GM21528 (cell line): ENCODE results near the gene WWC1.

ENCODE experiments used
- ATAC-seq: cut with Tn5 transposase; IDR thresholded peaks from one replicate; pipeline ENCODE4 v1.9.1; 2021; ENCODE audit warnings: mild to moderate bottlenecking, moderate library complexity; ENCODE audit not compliant: unreplicated experiment, low FRiP score

The WWC1 gene

GRCh38 chr5:168291342-168291963, at the start of gene WWC1:
WWC1 (plus strand) TSS chr5:168291645; CDS start chr5:168292153, 508 bp downstream.
- ATAC-seq, result peak; percentile 83

- no peak for ATAC-seq
These were observed 46.4 kb upstream of the WWC1 start for GRCh38 chr5:168244838-168245559.

GRCh38 chr5:168249923-168250322, 41.5 kb upstream of the WWC1 start:
- no peak for ATAC-seq

- ATAC-seq, result no peak
These were observed 40.2 kb upstream of the WWC1 start for GRCh38 chr5:168251259-168251658.

GRCh38 chr5:168254013-168254693, 37.3 kb upstream of the WWC1 start:
- ATAC-seq, result no peak

- ATAC-seq, result no peak
These were observed 30.9 kb upstream of the WWC1 start for GRCh38 chr5:168260353-168261226.

GRCh38 chr5:168261227-168261571, 30.2 kb upstream of the WWC1 start:
- ATAC-seq, result no peak

- ATAC-seq, result no peak
These were observed 29.3 kb upstream of the WWC1 start for GRCh38 chr5:168262042-168262743.

- ATAC-seq, result no peak
These were observed 28.3 kb upstream of the WWC1 start for GRCh38 chr5:168263121-168263520.

- ATAC-seq, result no peak
These were observed 25.4 kb upstream of the WWC1 start for GRCh38 chr5:168266016-168266415.

- ATAC-seq, result peak; percentile 96
These were observed 22.2 kb upstream of the WWC1 start for GRCh38 chr5:168268949-168269936.

- no peak for ATAC-seq
These were observed 21.5 kb upstream of the WWC1 start for GRCh38 chr5:168269937-168270330.

- ATAC-seq, result no peak
These were observed 21.0 kb upstream of the WWC1 start for GRCh38 chr5:168270476-168270875.

GRCh38 chr5:168273056-168273980, 18.1 kb upstream of the WWC1 start:
- no peak for ATAC-seq

- ATAC-seq, result no peak
These were observed 17.0 kb upstream of the WWC1 start for GRCh38 chr5:168274406-168274805.

- ATAC-seq, result no peak
These were observed 15.5 kb upstream of the WWC1 start for GRCh38 chr5:168275940-168276339.

- ATAC-seq, result no peak
These were observed 9.3 kb upstream of the WWC1 start for GRCh38 chr5:168282120-168282519.

GRCh38 chr5:168284809-168285208, 6.6 kb upstream of the WWC1 start:
- no peak for ATAC-seq
